ENCODE results near the gene RUNX2. TPM values are rescaled to one million over a fixed set of nuclear protein-coding genes. Genes with fewer than 3 reads are reported as not detected.

The RUNX2 gene
- total and polyA plus RNA-seq, 9 of the 15 experiments (the other 6 are each of a cell fraction or from before 2014, with no cell fraction given), result 0.29 to 1.00 (median 0.43) TPM

DNA sequence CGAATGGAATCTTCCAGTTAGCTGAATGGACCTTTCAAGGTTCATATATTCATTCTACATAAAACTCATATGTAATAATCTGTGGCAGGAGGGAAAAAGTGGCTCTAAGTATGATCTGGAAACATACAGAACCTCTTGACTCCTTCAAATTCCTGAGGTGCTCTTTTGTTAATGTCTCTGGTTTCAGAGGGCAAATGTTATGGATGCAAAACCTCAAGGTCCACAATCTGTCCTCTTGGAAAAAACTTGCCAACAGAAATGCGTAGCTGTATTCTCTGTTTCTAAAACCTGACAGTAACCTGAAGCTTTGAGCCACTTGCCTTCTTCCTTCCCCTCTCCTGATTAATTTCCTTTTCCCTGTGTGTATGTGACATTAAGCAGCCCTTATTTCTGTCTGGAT is 130.5 kb downstream of the RUNX2 start:
- DNase-seq (ENCODE audit: extremely low read depth in 1 of 4, low spot score in 3 of 4) (no peak), ATAC-seq (no peak), FAIRE-seq (no peak)
- Histone ChIP-seq H3K9ac (ENCODE audit: insufficient read depth in 1 of 2, low read depth in 2 of 2, low read length in 2 of 2) (no peak overlapping the region), H2AFZ (ENCODE audit: low read depth, low read length) (no peak overlapping the region), H3K27ac (ENCODE audit: extremely low read depth, low read depth, low read length) (no peak overlapping the region), H3K9me1 (ENCODE audit: control insufficient read depth, insufficient read depth, low read length) (no peaks in the 10 kb centered on the region), H3K4me3 (no peak overlapping the region), H3K9me3 (replicated peaks; ENCODE audit: control insufficient read depth, insufficient read depth, low read depth, low read length) (no peaks in the 10 kb centered on the region), H3K79me2 (ENCODE audit: control insufficient read depth, insufficient read depth, low read length) (no peaks in the 10 kb centered on the region), H4K20me1 (replicated peaks; ENCODE audit: control insufficient read depth, insufficient read depth, low read length) (no peaks in the 10 kb centered on the region), H3K27me3 (ENCODE audit: control insufficient read depth in 2 of 2, insufficient read depth in 2 of 2, low read length in 2 of 2) (no peaks in the 10 kb centered on the region; a peak in 1 of 5 replicates), H3K4me1 (replicated peaks in 1 of 2; ENCODE audit: control insufficient read depth in 2 of 2, insufficient read depth in 2 of 2, low read length in 2 of 2) (peaks cover 0 to 26% of the 10 kb centered on the region in 2 experiments; a peak in 3 of 5 replicates), H3K4me2 (ENCODE audit: insufficient read depth, low read length) (no peak overlapping the region), H3K36me3 (ENCODE audit: control insufficient read depth, insufficient read depth, low read length) (no peaks in the 10 kb centered on the region)
- no peak for TF ChIP-seq BMI1 (IDR thresholded peaks at IDR 0.05; ENCODE audit: low read length)
- TF ChIP-seq, protein P1, sequence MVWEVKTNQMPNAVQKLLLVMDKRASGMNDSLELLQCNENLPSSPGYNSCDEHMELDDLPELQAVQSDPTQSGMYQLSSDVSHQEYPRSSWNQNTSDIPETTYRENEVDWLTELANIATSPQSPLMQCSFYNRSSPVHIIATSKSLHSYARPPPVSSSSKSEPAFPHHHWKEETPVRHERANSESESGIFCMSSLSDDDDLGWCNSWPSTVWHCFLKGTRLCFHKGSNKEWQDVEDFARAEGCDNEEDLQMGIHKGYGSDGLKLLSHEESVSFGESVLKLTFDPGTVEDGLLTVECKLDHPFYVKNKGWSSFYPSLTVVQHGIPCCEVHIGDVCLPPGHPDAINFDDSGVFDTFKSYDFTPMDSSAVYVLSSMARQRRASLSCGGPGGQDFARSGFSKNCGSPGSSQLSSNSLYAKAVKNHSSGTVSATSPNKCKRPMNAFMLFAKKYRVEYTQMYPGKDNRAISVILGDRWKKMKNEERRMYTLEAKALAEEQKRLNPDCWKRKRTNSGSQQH (CRISPR knock-in tag; IDR thresholded peaks at IDR 0.05), result no peak
- TF ChIP-seq BDP1 (IDR thresholded peaks at IDR 0.05; ENCODE audit: insufficient read depth, insufficient read length), result no peak
- TF ChIP-seq, protein P2, sequence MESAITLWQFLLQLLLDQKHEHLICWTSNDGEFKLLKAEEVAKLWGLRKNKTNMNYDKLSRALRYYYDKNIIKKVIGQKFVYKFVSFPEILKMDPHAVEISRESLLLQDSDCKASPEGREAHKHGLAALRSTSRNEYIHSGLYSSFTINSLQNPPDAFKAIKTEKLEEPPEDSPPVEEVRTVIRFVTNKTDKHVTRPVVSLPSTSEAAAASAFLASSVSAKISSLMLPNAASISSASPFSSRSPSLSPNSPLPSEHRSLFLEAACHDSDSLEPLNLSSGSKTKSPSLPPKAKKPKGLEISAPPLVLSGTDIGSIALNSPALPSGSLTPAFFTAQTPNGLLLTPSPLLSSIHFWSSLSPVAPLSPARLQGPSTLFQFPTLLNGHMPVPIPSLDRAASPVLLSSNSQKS (CRISPR knock-in tag; IDR thresholded peaks at IDR 0.05), result no peak
- no peak for TF ChIP-seq EHMT2 (IDR thresholded peaks at IDR 0.05)
- no peak for TF ChIP-seq TBL1XR1 (IDR thresholded peaks at IDR 0.05; ENCODE audit: low read length in 2 of 2)
- no peak for TF ChIP-seq HMG20B (CRISPR knock-in tag; IDR thresholded peaks at IDR 0.05)
- TF ChIP-seq, protein P3, sequence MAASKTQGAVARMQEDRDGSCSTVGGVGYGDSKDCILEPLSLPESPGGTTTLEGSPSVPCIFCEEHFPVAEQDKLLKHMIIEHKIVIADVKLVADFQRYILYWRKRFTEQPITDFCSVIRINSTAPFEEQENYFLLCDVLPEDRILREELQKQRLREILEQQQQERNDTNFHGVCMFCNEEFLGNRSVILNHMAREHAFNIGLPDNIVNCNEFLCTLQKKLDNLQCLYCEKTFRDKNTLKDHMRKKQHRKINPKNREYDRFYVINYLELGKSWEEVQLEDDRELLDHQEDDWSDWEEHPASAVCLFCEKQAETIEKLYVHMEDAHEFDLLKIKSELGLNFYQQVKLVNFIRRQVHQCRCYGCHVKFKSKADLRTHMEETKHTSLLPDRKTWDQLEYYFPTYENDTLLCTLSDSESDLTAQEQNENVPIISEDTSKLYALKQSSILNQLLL (CRISPR knock-in tag; IDR thresholded peaks at IDR 0.05; ENCODE audit: borderline replicate concordance), result no peak
- TF ChIP-seq CBFA2T3 (IDR thresholded peaks at IDR 0.05), result no peak
- no peak for TF ChIP-seq CREBBP (IDR thresholded peaks at IDR 0.05; ENCODE audit: low read depth, low read length)
- ChIA-PET CTCF (ENCODE audit: low intra/inter-chr PET ratio) (no interaction called here), POLR2A (interaction anchor here (0.9 to 1.6 kb wide), 4 partner anchors 10 to 32 kb away, joined by 3 to 6 read pairs (median 3); no protein-coding TSS in a partner anchor)
- in situ Hi-C loops (cut with MboI), result no loop called here
- BruUV-seq (replicated peaks), result no TSS peak
- 44% methylated on average over 2 of the region's 2 CpGs for WGBS (ENCODE audit: insufficient coverage, low coverage, missing lambda C conversion rate)
- intact Hi-C loops (cut with micrococcal nuclease), result no loop called here

Measured in K562 (cell line).